Hypothalamus (tissue), 51 donors: ENCODE measurements around the gene BOLL.
"Not testable (repeated sequence)": the region's sequence is repeated elsewhere in the genome, so short reads cannot be mapped to it uniquely, and the experiment has no call there.

Experiments
- DNase-seq, 51 donors: peaks; one replicate each; lab custom pipeline; 2025; lab: John Stamatoyannopoulos, UW

Gene BOLL

DNA sequence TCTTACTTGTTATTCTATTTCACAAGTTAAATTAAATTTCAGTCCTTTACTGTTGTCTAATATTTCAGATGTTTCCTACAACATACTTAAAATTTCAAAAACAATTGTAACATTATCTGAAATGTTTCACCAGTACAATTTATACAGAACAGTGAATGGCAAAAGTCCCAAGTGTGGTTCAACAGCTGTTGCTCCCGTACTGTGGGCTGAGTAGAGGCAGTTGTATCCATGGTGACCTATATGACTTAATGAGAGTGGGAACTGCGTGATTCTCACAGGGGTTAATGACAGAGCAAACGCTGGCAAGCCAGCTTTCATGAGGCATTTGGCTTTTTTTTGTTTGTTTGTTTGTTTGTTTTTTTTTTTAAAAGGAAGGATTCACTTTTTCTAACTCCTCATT is 13.9 kb upstream of the BOLL start:
- no peak for DNase-seq

DNA sequence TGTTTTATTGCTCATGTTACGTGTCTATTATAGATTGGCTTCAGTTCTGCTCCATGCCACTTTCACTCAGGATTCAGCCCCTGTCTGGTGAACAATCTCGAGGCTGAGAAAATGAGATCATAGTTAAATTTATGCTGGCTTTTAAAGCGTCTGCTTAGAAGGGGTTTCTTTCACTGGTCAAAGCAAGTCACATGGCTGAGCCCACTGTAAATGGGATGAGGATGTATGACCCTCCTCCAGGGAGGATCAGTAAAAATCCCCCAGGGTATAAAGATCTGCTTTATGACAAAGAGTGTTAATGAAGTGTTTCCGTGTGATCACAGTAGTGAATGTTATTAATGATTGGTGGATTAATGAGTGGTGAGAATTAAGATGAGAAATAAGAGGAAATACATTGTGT is 13.1 kb upstream of the BOLL start:
- no peak for DNase-seq

DNA sequence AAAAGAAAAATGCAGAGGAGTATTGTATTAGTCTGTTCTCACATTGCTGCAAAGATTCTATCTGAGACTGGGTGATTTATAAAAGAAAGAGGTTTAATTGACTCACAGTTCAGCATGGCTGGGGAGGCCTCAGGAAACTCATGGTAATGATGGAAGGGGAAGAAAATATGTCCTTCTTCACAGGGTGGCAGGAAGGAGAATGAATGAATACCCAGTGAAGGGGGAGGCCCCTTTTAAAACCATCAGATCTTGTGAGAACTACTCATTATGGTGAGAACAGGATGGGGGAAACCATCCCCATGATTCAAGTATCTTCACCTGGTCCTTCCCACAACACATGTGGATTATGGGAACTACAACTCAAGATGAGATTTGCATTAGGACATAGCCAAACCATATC is 10.2 kb upstream of the BOLL start:
- DNase-seq, result no peak

DNA sequence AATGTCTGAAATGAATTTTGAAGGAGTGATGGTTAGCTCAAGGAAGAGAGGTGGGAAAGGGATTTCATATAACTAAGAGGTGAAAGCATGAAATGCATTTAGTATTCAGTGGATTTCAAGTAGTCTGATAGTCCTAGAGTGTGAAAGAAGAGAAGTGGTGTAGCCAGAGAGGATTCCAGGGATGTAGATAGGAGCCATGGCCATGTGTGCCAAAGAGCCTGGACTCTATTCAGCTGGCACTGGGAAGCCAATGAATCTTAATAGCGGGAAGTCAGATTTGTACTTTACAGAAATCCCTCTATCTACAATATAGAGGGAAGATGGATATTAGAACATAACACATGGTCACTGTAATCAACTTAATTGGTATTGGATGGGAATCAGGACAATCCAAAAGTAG is 8.3 kb upstream of the BOLL start:
- no peak for DNase-seq

DNA sequence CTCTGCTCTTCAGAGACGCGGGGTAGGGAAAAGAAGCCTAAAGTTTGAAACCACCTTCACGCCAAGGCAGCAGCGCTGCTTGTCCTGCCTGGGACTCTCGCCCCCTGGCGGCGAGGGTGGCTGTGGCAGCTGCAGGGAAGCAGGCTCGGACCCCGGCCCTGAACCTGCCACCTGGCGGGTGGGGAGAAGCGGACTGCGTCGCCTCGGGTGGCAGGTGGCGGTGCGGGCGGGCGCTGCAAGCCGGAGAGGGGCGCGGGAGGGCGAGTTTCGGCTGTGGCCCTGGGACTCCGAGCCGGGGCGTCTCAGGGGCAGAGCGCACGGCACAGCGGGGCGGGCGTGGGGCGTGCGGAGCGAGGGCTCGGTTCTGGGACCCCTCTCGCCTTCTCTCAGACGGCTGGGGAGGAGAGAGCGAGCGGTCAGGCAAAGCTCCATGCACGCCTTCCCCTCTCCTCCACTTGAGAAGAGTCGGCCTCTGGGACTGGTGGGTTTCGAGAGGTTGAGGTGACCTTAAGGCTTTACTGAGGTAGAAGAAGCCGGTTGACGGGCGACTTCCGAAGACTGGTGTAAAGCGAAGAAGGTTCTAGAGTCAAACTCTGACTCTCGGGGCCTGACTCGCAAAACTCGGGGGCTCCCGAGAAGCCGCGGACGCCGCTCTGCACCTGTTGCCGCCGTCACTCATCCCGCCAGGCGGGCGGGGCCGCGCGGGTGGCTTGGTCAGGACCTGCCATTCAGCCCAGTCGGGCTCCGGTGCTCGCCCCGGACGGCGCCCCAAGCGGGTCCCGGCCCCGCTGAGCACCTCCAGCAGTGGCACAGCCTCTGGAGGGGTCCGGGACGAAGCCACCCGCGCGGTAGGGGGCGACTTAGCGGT is 1.1 kb upstream of the BOLL start:
- DNase-seq, result peak in 1 of 51 donors; percentile 8

DNA sequence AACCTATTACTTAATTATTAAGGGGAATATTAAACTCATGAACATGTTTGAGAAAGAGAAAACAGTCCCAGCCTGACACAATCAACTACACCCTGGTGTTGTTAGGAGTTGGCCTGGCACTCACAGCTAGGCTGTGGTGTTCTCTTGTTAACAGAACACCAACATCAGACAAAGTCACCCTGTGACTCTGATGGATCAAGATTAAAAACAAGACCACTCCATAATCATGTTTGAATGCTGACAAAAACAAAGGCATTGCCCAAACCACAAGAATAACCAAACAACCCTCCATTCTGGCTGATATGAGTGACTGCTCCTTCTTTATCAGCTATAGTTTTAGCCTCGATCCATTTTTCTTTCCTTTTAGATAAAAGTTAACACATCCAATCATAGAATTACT is 3.0 kb downstream of the BOLL start:
- no peak for DNase-seq

DNA sequence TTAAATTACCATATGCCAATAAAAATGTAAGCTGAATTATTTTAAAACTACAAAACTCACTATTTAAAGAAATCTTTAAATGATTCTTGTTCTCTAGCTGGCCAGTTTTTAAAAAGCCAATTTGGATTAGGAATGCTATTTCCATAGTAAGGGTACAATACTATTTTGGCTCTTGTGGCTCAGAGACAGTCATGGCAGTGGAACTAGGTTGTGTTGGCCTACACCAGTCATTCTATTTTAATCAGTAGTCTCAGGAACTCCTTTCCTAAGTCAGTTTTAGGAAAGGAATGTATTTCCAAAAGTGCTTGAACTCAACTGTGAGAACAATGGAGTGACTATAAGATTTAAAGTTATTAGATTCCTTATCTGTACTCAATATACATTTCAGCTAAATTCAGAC is 5.9 kb downstream of the BOLL start:
- no peak for DNase-seq

DNA sequence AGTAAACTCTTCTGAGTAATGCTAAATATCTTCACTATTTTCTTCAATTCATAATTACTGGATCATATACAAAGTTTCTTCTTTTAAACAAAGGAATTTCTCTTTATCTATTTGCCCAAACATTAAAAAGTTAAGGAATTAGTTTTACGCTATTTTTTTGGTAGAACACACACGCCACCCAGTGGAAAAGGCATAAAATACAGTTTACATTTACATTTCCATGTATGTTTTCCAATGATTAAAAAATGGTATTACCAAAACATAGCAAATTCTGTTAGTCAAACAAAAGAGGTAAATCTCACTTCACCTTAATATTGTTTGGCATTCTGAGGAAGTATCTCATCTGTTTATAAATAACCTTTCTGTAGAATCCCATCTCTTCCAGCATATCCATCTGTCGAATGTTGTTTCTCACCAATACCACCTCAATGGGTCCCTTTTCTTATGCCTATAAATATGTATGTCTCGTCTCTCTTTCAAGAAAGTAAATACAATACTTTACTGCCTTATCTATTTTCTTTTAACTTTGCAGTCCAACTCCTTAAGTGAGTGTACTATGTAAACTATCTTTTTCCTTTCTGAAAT is 7.2 kb downstream of the BOLL start:
- peak in 3 of 51 donors; percentile 9 to 42 (median 25) for DNase-seq

DNA sequence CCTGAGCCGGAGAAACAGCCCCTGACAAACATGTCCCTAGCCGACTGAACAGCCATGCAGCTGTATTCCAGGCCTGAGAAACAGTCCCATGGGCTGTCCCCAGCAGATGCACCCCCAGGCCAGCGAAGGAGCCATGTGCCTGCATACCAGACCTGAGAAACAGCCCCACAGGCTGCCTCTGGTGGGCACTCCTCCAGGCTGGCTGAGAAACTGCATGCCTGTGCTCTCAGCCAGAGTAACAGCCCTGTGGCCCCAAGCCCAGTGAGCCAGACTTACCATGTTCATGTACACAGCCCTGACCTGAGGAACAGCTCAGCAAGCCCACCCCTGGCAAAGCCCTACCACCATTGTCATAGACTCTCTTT is 24.8 kb downstream of the BOLL start:
- DNase-seq, result no peak

DNA sequence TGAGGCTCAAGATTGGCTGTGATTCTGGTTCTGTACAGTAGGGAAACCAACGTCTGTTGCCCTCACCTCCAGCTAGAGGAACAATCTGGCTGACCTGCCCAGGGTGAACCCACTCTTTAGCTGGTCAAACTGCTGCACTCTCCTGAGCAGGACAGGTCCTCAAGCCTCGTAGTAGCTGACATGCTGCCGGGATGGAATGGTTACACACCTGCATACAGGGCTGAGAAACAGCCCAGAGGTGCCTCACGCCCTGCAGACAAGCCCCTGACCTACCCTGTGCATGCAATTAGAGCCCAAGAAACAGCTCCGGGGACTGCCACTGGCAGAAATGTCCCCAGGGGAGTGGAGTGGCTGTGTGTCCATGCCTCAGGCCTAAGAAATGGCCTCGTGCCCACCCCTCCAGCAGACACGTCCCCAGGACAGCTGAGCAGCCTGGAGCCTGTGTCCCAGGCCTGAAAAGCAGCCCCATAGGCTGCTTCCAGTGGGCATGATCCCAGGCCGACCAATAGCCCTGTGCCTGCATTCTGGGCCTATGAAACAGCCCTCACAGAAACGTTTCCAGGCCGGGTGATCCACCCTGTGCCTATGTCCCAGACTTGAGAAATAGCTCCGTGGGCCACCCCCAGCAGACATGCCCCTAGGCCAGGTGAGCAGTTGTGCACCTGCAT is 25.4 kb downstream of the BOLL start:
- no peak for DNase-seq

DNA sequence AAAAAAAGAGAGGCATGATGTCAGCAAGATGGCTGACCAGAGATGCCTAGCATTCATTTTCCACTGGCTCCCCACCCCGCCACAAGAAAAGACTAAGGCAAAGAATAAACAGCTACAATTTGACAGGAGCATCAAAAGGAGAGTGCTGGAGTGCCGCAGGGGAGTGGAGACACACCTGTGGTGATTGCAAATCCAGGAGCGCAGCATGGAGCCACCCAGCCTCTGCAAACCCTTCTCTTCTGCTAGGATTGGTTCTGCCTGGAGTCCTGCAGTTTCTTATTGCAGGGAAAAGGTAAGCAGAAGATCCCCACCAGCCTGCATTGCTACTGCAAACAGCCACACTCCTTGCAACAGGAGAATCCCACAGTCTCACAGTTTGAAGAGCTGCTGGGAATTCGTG is 26.1 kb downstream of the BOLL start:
- no peak for DNase-seq

DNA sequence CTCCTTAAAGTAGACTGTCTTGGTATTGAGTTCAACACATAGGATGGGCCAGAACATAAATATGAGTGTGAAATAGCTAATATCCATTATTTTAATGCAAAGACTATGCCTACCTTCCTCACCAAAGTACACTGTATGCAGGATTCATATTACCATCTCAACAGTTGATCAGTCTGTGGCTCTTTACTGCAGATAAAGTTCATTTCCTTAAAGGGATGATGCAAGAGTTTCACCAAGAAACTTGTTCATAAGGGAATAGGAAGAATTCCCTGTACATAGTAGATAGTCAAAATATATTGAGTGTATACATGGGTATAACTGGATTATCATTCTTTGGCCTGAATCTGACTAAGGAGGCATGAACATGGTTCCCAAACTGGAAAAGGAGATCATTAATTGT is 44.9 kb downstream of the BOLL start:
- DNase-seq, result no peak

DNA sequence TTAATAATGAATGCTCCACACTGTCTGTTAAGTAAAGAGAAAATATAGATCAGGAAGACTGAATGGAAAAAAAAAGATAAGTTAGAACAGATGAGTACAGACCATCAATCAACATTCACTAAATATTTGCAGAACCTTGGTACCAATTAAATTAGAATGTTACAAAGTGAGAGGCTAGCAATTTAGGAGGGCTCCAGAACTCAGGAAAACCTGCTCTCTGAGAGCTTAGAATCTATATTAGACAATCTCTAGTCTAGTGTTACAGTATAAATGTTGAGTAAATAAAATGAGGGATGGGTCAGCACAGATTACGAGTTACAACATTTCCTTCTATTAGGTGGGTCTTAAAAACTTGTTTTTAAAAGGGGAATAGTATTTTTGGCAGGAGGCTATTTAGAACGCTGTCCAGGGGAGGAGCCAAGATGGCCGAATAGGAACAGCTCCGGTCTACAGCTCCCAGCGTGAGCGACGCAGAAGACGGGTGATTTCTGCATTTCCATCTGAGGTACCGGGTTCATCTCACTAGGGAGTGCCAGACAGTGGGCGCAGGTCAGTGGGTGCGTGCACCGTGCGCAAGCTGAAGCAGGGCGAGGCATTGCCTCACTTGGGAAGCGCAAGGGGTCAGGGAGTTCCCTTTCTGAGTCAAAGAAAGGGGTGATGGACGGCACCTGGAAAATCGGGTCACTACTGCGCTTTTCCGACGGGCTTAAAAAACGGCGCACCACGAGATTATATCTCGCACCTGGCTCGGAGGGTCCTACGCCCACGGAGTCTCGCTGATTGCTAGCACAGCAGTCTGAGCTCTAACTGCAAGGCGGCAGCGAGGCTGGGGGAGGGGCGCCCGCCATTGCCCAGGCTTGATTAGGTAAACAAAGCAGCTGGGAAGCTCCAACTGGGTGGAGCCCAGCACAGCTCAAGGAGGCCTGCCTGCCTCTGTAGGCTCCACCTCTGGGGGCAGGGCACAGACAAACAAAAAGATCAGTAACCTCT is 56.3 kb downstream of the BOLL start:
- DNase-seq, result not testable (repeated sequence)

DNA sequence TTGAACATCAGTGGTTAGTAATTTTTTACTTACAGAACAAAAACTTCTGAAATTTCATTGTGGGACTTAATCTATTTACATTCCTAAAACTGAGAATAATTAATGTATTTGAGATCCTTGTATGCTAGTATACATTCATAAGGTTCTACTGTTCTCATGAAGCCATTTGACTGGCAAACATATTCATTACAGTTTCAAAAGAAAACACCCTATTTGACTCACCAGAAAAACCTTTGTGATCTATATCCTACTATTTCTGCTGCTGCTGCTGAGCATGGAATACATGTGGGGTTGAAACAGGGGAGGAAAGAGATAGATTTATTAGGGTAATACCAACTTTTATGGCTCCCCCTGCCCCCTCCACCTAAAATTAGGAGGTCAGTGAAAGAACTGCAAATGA is 58.1 kb downstream of the BOLL start:
- DNase-seq, result no peak

DNA sequence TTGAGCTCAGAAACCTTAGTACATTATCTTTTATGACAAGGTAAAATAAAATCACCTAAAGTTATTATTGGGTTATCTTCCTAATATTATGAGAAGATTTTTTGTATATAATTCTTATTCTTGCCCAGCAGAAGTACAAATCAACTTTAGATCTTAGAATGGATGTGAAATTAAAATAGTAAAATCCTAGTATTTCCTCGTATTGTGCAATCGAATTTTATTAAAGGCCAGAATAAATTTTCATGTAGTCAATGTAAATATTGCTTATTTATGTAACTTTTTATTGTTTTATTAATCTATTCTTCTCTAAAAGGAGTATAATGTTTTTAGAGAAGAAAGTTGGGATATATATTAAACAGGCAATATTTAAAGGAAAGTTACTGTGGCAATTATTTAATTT is 67.3 kb downstream of the BOLL start:
- no peak for DNase-seq

DNA sequence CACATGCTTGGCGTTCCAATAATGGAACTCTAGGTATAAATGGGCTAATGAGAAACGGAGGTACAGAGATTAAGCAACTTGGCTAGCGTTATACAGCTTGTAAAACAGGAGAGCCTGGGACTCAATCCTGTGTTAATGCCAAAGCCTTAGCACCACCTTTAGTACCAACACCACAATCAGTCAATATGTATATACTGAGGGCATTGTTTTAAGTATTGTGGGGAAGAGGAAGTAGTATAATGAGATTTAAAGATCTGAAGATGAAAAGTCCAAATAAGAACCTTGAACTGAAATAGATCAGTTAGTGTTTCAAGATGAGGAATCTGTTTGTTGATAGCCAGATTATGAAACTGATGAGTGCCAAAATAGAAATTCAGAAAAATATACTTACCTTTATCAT is 71.8 kb downstream of the BOLL start:
- no peak for DNase-seq

DNA sequence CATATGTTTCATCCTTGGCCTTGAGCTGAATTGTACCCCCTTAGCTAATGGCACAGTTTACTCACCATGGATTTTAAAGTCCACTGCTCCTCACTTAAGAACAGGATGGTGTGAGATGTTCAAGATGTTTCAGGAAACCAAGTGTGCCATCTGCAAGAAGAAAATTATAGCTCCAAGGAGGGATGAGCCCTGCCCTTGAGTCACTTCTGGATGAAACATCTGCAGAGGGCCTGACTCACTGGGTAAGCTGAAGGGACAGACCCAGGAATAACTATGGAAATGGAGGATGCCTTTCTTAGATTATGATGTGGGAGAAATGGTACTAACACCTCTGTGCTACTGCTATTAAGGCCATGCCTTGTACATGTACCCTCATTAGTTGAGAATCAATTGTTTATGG is 73.5 kb downstream of the BOLL start:
- no peak for DNase-seq

DNA sequence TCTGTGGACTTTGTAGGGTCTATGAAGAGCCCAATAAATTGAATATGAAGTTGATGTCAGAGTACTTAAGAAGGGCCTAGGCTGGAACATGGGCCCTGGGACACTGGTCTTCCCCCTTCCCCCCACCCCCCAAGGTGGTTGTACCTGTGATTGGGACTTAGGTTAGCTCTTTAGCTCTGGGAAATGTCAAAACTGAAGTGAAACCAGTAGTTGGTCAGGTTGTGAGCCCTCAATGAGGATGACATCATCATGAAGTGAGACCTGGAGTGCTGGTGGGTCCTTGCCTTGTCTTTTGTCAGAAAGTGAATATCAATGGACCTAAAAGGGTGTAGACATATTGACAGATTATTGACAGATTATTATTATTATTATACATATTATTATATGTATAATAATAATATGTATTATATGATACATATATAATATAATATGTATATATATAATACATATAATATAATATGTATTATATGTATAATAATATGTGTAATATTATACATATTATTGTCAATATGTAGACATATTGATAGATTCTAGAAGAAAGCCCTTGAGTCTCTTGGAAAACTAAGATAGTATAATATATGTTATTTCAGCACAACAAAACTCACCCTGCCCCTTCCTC is 74.6 kb downstream of the BOLL start:
- DNase-seq, result no peak

DNA sequence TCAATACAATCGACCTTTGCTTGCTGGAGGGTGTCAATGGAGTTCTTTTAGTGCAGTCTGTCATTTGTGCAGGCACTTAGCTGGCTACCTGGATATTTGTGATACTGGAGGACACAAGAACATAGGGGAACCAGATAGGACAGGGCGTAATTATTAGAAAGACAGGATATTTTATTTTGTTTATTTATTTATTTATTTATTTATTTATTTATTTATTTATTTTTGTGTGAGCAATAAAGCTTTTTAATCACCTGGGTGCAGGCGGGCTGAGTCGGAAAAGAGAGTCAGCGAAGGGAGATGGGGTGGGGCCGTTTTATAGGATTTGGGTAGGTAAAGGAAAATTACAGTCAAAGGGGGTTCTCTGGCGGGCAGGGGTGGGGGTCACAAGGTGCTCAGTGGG is 76.0 kb downstream of the BOLL start:
- not testable (repeated sequence) for DNase-seq

DNA sequence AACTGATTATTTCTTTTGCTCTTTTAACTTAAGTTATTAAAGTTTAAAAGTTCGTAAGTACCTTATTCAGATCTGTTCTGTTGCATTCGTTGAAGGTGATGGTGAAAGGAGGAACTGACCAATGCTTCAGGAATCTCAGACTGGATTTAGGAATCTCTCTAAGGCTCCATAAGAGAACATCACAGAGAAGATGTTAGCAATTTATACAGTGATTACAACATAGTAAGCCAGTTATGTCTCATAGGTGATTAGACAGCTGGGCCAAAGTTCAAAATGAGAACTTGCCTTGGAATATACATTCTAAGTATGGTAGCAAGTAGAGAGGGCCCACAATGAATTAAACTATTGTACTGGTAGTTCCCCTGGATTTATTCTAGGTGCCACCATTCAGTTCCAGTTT is 76.8 kb downstream of the BOLL start:
- no peak for DNase-seq
